GM06990 (cell line): ENCODE results near the gene C2CD3.

Experiments used
- DNase-seq: peaks from one replicate; pipeline ENCODE4 v3.0.0-alpha.2; 2011; ENCODE audit not compliant: insufficient read length; ENCODE audit errors: extremely low read depth
- H3K27me3 ChIP-seq: replicated peaks from 2 replicates; pipeline ENCODE4 v1.6.0; 2011; ENCODE audit warnings: low read length; ENCODE audit not compliant: control insufficient read depth, insufficient read depth
- H3K36me3 ChIP-seq: 2 replicates; pipeline ENCODE4 v1.5.1; 2011; ENCODE audit warnings: low read length; ENCODE audit not compliant: control insufficient read depth, insufficient read depth
- H3K4me3 ChIP-seq: replicated peaks from 2 replicates; pipeline ENCODE4 v1.5.1; 2011; ENCODE audit warnings: low read depth, mild to moderate bottlenecking, control low read depth, low read length
- TF ChIP-seq, protein P1 (sequence below): IDR thresholded peaks from 2 replicates; pipeline ENCODE4 v1.5.1; 2011; ENCODE audit warnings: low read length, control low read depth, mild to moderate bottlenecking, inconsistent platforms; ENCODE audit not compliant: insufficient read depth, poor library complexity, severe bottlenecking

The C2CD3 gene

DNA sequence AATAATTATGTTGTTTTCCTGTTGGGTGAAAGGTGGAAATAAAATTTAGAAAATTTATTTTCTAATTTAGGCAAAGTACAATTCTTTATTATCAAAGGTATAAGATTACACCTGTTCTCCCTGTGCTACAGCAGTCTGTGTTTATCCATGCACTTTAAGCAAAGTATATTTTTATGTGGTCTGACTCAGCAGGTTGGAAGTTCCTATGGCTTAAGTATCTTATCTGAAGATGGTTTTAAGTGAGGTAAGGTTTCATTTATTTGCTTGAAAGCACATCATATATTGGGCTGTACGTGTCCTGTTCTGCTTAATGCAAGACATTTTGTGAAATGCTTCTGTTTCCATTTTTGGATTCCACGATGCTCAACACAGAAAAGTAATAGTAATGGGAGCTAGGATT lies 14.9 kb upstream of the C2CD3 start:
- TF ChIP-seq, protein P1, sequence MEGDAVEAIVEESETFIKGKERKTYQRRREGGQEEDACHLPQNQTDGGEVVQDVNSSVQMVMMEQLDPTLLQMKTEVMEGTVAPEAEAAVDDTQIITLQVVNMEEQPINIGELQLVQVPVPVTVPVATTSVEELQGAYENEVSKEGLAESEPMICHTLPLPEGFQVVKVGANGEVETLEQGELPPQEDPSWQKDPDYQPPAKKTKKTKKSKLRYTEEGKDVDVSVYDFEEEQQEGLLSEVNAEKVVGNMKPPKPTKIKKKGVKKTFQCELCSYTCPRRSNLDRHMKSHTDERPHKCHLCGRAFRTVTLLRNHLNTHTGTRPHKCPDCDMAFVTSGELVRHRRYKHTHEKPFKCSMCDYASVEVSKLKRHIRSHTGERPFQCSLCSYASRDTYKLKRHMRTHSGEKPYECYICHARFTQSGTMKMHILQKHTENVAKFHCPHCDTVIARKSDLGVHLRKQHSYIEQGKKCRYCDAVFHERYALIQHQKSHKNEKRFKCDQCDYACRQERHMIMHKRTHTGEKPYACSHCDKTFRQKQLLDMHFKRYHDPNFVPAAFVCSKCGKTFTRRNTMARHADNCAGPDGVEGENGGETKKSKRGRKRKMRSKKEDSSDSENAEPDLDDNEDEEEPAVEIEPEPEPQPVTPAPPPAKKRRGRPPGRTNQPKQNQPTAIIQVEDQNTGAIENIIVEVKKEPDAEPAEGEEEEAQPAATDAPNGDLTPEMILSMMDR, result no peak
- Histone ChIP-seq H3K36me3 (no peaks in the 10 kb centered on the region), H3K27me3 (no peaks in the 10 kb centered on the region), H3K4me3 (no peak overlapping the region)
- no peak for DNase-seq

DNA sequence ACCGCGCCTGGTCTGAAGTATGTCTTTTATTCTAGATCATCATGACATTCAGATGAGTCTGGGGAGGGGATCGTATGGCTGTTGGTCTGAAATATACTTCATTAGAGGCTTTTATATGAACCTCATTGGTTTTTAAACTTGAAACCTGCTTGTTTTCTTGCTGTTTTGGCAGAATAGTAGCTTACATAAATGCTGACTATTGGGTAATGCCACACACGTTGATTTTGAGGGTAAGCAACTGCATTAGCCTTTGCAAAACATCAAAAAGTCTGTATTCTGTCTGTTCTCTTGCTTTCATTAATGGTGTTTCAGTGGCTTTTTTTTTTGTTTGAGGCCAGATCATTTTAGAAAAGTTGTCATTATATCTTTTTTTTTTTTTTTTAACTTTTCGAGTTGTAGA lies 14.5 kb upstream of the C2CD3 start:
- Histone ChIP-seq H3K4me3 (no peak overlapping the region), H3K27me3 (no peaks in the 10 kb centered on the region), H3K36me3 (no peaks in the 10 kb centered on the region)
- TF ChIP-seq, protein P1, result no peak
- no peak for DNase-seq

DNA sequence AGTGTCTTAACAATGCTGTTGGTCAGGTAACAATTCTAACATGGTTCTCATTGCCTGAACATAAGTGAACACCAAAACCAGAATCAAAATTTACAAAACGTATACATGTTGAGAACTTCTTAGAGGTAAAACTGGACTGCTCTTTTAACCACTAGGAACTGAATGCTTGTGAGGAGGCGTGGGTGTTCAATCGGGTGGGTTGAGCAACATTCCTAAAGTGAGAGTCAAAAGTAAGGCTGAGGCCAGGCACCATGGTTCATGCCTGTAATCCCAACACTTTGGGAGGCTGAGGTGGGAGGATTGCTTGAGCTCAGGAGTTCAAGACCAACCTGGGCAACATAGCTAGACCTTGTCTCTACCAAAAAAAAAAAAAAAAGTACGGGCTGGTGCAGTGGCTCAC lies 11.8 kb upstream of the C2CD3 start:
- no peak for DNase-seq
- TF ChIP-seq, protein P1, result no peak
- Histone ChIP-seq H3K36me3 (no peaks in the 10 kb centered on the region), H3K27me3 (no peaks in the 10 kb centered on the region), H3K4me3 (no peak overlapping the region)

DNA sequence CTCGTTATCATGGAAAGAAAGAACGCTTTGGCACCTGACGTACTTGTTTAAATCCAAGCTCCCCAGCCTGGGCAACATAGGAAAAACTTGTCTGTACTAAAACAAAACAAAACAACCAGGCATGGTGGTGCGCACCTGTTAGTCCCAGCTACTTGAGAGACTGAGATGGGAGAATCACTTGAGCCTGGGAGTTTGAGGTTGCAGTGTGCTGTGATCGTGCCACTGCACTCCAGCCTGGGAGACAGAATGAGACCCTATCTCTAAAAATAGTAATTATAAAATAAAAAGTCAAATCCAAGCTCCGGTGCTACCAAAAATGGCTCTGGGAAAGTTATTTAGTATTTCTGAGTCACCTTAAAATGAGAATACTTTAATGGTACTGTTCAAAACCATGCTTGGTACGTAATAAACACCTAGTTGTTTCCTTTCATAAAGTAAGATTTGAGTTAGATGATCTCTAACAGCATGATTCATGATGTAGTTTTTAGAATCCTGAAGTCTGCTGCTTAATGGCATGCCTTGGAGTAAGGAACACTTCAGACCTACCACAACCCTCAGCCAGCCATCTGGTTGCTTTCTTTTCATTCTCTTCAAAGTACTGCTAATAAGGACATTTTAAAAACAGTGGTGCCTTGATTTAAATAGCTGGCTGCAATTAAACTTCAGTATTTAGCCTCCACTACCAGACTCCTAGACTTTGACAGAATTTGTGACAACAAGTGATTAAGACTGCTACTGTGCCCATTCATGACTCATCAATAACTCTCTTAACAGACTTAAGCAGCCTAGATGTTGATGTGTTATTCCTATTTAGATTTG lies 8.6 kb upstream of the C2CD3 start:
- no peak for DNase-seq

DNA sequence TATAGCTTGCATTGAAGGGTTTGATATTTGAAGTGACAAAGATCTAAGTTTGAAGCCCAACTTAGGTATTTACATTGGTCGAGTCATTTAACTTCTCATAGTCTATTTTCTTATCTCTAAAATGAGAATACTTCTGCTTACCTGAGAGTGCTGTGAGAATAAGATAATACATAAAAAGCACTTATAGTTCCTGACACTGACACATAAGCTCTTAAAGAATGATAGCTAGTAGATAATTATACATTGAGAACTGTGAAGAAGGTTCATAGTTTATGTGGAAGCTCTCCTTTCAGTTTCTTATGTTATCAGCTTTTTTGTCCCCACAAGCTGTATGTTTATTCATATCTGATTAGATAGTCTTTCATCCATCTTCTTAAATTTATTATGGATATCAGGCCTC lies 5.1 kb upstream of the C2CD3 start:
- no peaks in the 10 kb centered on the region for H3K27me3 ChIP-seq
- DNase-seq, result no peak
- no peak overlapping the region for H3K4me3 ChIP-seq
- H3K36me3 ChIP-seq, result no peaks in the 10 kb centered on the region
- TF ChIP-seq, protein P1, result no peak

More for the DNA sequence above, 8.6 kb upstream of the C2CD3 start:
- TF ChIP-seq, protein P1, result no peak
- Histone ChIP-seq H3K4me3 (no peak overlapping the region), H3K36me3 (no peaks in the 10 kb centered on the region), H3K27me3 (no peaks in the 10 kb centered on the region)

DNA sequence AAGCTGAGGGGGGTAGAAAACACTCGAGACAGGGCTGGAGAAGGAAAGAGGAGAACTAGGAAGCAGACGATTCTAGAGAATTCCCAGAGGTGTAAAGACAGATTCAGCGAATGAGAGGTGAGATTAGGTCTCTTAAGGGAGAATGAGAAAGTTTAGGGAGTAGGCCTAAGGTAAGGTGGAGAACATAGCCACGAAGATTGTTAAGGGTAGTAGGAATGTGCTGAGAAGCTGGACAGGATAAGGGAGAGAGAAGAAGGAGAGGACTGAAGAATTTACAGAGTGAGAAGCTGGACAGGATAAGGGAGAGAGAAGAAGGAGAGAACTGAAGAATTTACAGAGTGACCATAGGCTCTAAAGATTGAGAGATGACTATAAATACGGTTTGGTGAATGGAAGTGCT lies 1.2 kb upstream of the C2CD3 start:
- TF ChIP-seq, protein P1, result no peak
- Histone ChIP-seq H3K27me3 (no peaks in the 10 kb centered on the region), H3K4me3 (peak overlapping the region; percentile 77), H3K36me3 (no peaks in the 10 kb centered on the region)
- DNase-seq, result no peak
